Epithelial cell of esophagus (primary cell): ENCODE measurements around the gene ZBTB20.

Experiments
- DNase-seq: peaks from one replicate; pipeline ENCODE4 v3.0.0; 2010; ENCODE audit warnings: low read depth
- H3K4me3 ChIP-seq: 2 replicates; pipeline ENCODE4 v1.5.1; 2011; ENCODE audit warnings: mild to moderate bottlenecking, low read length, control low read depth
- CTCF ChIP-seq: IDR thresholded peaks from 2 replicates; pipeline ENCODE4 v1.5.1; 2011; ENCODE audit warnings: low read depth, mild to moderate bottlenecking, low read length, control low read depth, inconsistent platforms; ENCODE audit not compliant: insufficient read depth; ENCODE audit errors: missing control alignments

The ZBTB20 gene

GRCh38 chr3:114727373-114727772, 419.7 kb downstream of the ZBTB20 start:
- DNase-seq = no peak
- no peak for TF ChIP-seq CTCF
- H3K4me3 ChIP-seq = no peak overlapping the region

DNA sequence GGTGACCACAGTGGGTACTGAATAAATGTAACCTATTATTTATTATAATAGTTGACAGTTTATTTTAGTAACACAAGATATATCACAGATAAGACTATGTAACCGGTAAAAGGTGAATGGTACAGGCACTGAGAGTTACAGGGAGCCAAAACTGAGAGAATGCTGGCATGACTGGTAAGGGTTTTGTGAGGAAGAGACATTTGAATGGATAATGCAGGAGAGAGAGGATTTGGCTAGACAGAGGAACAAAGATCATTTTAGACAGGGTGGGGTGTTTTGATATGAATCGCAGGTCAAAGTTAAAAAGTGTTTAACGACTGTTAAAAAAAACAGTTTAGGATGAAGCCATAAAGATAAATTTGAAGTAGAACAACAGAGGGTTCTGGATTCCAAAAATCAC, 421.1 kb downstream of the ZBTB20 start:
- no peak for TF ChIP-seq CTCF
- H3K4me3 ChIP-seq = no peak overlapping the region
- DNase-seq = no peak

DNA sequence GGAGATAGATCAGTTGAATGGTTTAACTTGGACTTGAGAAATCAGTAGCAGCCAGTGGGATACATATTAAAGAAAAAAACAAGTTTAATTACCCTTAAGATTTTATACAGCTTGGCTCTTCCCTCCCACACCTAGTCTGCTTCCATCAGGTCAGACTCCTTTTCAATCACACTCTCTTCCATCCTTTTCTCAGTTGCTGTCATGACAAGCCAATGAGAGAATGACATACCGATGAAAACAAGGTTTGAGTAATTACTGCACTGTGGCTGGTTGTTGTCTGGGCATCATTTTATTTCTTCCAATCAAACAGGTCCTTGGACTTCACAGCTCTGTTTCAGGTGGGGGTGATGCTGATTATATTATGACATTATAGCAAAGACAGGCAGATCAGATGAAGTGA, 424.6 kb downstream of the ZBTB20 start:
- no peak overlapping the region for H3K4me3 ChIP-seq
- no peak for TF ChIP-seq CTCF
- no peak for DNase-seq

DNA sequence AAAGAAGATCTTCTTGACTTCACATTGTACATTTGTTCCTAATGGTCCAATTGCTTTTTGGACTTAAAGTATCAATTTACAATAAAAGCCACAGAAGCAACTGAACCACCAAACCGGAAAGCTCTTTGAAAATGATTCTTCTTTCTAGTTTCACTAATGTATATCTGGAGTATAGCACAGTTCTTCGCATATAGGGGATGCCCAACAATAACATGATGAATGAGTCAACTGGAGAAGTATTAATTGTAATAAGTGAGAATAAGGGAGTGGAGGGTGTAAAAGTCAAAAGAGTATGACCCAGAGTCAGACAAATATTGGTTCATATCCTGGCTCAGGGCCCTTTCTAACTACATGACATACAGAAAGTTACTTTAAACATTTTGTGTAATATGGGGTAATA, 425.2 kb downstream of the ZBTB20 start:
- H3K4me3 ChIP-seq = no peak overlapping the region
- TF ChIP-seq CTCF = no peak
- no peak for DNase-seq

DNA sequence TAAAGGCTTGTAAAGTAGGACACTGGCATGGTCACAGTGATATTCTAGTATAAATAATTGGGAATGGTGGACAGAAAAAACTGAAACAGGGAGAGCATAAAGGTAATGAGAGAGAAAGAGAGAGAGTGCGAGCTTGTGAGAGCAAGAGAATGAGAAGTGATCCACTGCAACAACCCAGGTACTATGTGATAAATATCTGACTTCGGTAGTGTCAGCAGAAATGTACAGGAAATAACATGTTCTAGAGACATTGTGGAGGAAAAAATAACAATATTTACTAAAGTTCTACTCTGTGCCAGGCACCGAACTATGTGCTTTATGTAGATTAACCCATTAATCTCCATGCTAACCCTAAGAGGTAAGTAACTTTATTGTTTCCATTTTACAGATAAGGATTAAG, 425.9 kb downstream of the ZBTB20 start:
- no peak for TF ChIP-seq CTCF
- DNase-seq = no peak
- no peak overlapping the region for H3K4me3 ChIP-seq

GRCh38 chr3:114718898-114719210, 428.2 kb downstream of the ZBTB20 start:
- no peak for DNase-seq
- no peak for TF ChIP-seq CTCF
- H3K4me3 ChIP-seq = no peak overlapping the region

DNA sequence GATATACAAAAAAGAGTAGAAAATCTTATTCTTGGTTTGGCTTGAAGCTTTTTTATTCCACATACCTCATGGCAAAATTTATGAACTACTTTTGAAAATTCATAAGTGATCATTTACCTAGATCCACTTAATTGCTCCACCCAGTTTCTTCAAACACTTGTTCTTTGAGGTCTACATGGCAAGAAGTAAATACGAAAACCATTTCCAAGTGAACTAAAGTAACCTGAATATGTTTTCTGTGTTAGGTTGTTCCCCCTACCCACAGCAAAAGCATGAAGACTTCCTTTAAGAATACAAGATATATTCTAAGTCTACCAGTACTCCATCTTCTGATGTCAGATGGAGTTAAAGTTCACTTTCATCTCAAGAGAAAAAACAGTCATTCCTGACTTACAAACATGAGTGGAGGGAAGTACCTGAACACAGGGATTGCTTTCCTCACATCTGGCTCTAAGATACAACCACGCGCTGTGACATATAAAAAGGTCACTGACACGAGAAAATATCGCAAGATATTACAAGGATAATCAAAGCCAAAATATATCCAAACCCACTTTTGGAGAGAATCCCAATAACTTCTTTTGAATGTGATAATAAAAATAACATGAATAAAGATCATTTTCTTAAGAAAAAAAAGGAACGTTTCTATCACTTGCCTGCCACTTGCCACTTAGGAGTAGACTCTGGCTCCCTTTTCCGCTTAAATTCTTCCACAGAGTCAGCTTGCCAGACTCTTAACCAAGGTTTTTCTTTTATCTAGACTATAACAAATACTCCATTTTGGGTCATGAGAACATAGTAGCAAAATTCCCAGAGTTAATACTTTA, 428.8 kb downstream of the ZBTB20 start:
- TF ChIP-seq CTCF = no peak
- H3K4me3 ChIP-seq = no peak overlapping the region
- no peak for DNase-seq
